OCI-M1 (cell line): ENCODE results near the gene MSLN.

Experiments
- DNase-seq: peaks from one replicate; lab custom pipeline; 2025; lab: John Stamatoyannopoulos, UW

Gene MSLN

GRCh38 chr16:793414-793813 lies 32.9 kb downstream of the MSLN start:
- DNase-seq, result no peak

- no peak for DNase-seq
These were observed 33.7 kb downstream of the MSLN start for GRCh38 chr16:794091-794822.

- no peak for DNase-seq
These were observed 34.4 kb downstream of the MSLN start for GRCh38 chr16:794853-795466.

- DNase-seq, result no peak
These were observed 35.2 kb downstream of the MSLN start for GRCh38 chr16:795580-796229.

GRCh38 chr16:796296-797119 lies 36.0 kb downstream of the MSLN start:
- DNase-seq, result no peak

- no peak for DNase-seq
These were observed 36.5 kb downstream of the MSLN start for GRCh38 chr16:797120-797420.

- no peak for DNase-seq
These were observed 37.2 kb downstream of the MSLN start for GRCh38 chr16:797686-798085.

GRCh38 chr16:798666-799065 lies 38.1 kb downstream of the MSLN start:
- DNase-seq, result no peak

GRCh38 chr16:799111-799947 lies 38.8 kb downstream of the MSLN start:
- no peak for DNase-seq

GRCh38 chr16:799948-800833 lies 39.7 kb downstream of the MSLN start, which contains the start of gene GNG13:
TSS of gene GNG13 (minus strand) at chr16:800734. CDS start at chr16:799077, 1,657 bp downstream.
- no peak for DNase-seq

GRCh38 chr16:800834-801511 lies 40.4 kb downstream of the MSLN start:
- no peak for DNase-seq

- no peak for DNase-seq
These were observed 41.2 kb downstream of the MSLN start for GRCh38 chr16:801584-802363.

GRCh38 chr16:802461-802860 lies 41.9 kb downstream of the MSLN start:
- DNase-seq, result no peak

- no peak for DNase-seq
These were observed 42.6 kb downstream of the MSLN start for GRCh38 chr16:802914-803753.

GRCh38 chr16:803754-804080 lies 43.2 kb downstream of the MSLN start:
- DNase-seq, result no peak

- no peak for DNase-seq
These were observed 43.9 kb downstream of the MSLN start for GRCh38 chr16:804193-805048.

GRCh38 chr16:805474-805873 lies 44.9 kb downstream of the MSLN start:
- DNase-seq, result no peak
